T-helper 2 cell (primary cell): ENCODE data around the gene DTNBP1.

Experiments
- DNase-seq, 5 experiments: peaks; one replicate each; pipeline versions ENCODE4 v3.0.0 to v3.0.0-alpha.2; 2012 to 2022

The DTNBP1 gene

DNA sequence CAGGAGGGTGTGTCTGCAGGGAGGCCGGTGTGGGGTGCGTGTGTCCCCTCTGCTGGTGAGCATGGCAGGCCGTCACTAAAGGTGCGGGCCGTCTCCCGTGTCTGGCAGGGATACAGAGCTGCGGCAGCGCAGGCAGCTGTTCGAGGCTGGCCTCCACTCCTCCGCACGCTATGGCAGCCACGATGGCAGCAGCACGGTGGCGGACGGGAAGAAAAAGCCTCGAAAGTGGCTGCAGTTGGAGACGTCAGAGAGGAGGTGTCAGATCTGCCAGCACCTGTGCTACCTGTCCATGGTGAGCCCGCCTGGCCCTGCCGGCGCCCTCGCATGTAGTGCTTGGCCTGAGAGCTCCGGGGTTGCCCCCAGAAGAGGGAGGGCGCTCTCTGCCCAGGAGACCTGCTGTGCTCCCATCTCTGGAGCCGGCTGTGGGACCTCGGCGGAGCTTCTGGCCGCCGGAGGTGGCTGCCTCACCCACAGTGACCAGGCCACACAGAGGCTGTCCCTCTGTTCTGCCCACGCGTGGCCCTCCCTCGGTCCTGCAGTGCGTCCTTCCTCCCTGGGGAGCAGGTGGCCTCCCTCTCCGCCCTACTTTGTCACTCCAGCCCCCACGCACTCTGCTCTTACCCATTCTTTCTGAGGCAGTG, 149.6 kb downstream of the DTNBP1 start:
- no peak for DNase-seq

DNA sequence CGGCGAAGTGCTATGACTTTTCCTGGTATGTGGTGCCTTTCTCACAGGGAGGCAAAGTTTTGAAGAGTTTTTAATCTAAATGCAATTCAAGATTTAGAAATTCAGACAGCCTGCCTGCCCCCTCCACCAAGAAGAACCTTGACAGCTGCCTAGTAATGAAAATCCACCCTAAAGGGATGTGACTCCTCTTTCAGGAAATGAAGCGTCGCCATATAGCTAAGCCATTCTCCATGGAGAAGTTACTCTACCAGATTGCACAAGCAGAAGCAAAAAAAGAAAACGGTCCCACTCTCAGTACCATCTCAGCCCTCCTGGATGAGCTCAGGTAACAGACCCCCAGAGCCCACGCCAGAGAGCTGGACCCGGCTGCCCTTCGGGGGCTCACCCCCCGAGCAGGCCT, 150.1 kb downstream of the DTNBP1 start:
- no peak for DNase-seq

DNA sequence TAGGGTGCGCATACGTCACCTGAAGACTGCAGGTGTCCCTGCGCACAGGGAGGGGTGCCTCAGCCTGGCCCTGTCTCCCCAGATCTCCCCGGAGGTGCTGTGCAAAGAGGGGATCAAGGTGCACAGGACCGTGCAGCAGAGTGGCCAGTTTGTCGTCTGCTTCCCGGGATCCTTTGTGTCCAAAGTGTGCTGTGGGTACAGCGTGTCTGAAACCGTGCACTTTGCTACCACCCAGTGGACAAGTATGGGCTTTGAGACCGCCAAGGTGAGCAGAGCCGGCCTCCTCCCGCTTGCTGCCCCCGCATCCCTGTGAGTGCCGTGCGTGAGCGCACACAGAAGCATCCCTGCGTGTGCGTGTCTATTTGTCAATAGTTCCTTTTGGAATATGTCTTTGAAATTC, 150.7 kb downstream of the DTNBP1 start:
- no peak for DNase-seq

DNA sequence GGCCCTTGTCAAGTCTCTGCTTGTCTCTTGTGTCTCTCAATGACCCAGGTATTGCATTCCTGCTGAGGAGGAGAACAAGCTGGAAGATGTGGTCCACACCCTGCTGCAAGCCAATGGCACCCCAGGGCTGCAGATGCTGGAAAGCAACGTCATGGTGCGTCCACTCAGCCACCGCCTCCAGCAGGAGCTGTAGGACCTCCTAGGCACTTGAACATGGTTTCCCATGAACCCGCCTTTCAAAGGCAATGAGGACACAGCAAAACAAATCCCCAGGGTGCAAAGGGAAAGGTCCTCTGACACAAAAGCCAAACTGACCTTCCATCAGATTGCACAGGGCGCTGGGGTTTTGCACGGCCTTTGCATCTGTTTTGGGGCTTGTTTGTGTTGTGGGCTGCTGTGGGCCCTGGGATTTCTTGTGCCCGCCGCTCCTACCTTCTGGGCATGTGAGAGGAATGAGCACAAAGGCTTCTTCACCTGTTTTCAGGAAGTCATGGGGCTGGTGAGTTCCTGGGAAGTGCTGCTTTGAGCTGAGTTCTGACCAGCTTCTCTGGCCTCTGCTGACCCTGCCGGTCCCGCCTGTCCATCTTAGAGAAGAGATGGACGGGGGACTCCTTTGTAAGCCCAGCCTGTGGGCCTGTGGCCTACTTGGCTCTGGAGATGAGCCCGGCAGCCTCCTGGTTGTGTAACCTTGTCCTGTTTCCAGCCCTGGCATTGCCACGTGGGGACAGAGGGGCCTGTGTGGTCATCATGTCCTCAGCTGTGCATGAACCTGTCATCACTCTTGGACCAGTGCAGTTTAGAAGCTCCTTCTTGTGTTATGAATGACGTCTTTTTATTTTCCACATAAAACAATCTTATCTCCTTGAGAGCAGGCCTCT, 151.3 kb downstream of the DTNBP1 start:
- DNase-seq: no peak

DNA sequence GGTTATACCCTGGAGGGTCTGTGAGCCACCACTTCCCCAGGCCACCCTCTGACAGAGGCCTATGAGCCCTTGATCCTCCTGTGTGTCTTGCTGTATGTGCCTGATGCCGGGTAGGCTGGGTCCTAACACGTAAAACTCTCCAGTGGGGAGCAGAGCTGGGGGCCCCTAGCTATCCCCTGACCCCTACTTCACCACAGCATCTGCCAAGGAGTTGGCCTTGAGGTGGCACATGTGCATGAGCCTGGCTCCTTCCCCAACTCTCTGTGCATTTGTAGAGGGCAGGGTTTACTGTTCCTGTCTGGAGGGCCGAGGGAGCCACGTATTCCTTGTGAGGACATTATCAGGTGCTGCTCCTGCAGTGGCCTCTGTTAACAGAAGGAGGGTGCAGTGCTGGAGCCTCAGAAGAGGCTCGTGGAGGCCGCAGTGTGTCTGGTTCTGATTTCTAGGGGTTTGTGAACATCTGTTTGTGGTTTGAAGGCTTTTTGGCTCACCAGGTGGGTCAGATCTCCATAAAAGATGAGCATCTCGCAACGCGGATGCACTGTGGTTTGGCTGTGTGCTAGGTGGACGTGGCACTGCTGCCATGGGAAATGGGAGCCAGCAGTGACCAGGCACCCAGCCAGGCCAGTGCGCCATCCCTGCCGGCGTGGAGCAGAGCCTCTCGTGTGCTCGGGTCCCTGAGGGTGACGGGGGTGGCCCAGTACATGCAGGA, 152.1 kb downstream of the DTNBP1 start:
- DNase-seq: no peak

DNA sequence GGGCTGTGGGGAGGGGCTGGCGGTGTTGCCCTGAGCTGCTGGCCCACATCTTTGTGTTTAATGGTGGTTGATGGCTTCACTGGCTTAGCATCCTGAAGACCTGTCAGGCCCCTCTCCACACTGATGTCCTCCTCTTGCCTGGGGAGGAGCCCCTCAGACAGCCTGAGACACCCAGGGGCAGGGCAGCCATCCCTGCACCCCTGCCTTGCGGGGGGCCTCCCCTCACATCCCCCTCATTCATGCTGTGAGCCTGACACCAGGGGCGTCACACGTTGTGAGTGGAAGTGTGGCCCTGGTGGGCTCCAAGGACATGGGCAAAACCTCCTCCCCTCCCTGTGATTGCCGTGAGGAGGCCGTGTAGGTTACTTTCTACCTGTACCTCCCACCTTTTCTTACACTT, 152.7 kb downstream of the DTNBP1 start:
- no peak for DNase-seq

DNA sequence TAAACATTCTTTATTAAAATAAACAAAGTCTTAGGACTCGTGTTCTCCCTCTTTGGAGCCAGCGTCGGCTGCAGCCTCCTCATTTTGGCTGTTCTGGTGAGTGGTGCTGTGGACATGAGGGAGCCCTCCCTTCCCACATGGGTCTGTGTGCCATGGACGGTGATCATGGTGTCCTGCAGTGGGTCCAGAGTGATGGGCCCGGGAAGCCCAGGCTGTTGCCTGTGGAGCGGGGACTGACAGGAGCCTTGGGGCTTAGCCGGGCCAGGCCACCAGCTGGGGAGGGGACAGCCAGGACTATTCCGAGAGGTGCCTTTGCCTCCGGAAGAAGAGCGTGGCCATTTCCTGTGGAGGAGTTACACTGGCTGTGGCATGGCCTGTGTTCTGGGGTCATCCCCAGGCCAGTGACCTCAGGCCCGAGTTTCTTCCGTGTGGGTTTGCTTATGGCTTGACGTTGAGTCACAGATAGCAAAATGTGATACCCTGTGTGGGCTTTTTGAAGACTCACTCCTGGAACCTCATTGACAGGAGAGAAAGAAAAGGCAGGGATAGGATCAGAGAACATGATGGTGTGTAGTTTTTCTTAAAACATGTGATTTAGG, 153.4 kb downstream of the DTNBP1 start:
- DNase-seq: no peak

DNA sequence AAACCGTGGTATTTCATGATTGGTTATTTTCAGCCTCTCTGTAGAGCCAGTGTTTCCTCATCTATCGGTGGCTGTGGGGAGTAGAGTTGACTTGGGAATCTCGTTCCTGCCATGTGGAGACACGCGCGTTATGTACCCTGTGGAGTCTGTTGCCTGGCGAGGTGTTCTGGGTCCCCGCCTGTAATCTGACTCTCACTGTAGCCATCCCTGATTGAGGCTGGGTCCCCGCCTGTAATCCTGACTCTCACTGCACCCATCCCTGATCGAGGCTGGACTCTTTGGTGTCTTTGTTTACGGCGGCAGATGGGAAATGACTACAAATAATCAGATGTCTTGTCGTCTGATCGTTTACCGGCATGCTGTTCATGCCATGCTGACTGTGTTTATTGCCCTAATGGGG, 153.9 kb downstream of the DTNBP1 start:
- DNase-seq: no peak

DNA sequence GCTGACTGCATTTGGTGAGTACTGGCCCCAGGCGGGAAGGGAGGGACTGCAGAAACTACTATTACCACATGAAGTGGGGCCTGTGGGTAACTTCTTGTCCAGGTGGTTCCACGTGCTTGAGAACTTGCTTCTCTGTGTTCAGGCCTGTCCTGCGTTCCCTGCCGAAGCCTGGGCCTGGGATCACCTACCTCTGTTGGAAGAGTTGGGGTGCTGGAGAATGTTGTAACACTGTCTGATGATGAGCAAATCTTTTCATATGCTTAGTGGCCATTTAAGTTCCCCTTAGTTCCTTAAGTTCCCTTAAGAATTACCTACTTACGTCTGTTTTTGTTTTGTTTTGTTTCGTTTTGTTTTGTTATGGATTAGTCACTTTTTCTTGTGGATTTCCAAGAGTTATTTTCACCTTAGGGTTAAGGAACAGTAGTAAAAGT, 154.4 kb downstream of the DTNBP1 start:
- DNase-seq: no peak

DNA sequence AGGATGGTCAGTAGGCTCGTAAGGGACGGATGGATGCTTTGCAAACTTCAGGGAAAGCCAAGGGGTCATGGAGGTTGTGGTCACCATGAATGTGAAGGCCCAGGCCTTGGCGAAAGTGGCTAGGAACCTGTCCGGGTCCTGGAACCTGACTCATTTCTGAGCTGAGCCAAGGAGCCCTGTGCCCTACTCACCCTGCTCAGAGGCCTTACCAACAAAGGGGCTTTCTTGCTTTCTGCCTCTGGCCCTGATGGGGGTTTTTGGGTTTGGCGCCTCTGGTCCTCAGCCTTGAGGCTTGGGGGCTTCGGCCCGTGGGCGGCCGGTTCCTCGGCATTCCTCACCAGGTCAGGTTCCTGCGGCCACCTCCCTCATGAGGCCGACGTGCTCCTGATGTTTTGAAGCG, 155.1 kb downstream of the DTNBP1 start:
- DNase-seq: no peak

DNA sequence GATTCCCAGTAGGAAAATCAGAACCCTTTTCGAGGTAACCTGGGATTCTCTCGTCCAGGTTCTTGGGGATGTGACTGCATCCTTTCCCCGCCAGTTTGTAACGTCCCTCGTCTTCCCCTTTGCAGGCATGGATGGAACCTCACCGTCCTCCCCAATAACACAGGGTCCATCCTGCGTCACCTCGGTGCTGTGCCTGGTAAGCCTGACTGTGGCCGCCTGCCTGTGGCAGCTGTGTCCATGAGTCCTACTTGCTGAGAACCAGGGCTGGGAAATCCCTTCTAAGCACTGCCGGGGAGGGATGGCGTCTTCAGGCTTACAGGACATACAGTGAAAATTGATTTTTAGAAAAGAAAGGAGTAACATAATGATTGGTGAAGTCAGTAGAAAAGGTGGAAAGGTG, 155.6 kb downstream of the DTNBP1 start:
- no peak for DNase-seq

DNA sequence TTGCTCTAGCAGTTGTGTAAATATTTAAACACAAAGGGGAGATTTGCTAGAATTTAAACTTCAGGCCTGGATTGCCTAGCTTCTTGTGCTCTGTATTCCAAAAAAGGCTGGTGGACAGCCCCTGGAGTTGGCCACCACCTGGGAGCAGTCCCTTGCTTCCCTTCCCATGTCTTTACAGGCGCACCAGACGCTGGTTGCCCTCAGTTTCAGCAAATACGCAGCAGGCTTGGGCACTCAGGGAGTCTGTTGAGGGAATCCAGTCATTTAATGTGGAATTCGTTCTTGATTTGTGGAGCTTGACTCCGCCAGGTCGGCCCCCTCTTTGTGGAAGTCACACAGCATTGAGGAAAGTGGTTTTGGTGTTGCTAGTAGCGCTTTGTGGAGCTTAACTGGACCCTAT, 156.8 kb downstream of the DTNBP1 start:
- no peak for DNase-seq

DNA sequence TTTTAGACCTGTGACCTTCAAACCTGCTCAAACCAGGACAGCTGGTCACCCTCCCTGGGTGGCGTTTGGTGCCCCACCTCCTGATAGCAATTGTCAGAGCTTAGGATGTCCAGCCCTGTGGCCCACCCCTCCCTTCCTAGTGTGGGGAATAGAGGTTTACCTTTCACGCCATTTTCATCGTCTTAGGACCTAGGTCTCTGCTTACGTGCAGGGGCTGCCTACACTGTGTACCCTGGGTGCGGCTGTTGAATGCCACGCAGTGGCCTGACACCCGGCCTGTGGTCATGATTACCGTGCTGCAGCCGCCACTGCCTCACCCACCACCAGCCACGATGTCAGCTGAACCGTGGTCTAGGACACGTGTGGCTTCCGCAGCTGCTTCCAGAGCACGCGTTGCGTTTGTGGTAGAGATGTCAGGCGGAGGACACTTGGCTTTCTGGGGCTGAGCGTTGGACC, 157.3 kb downstream of the DTNBP1 start:
- no peak for DNase-seq

DNA sequence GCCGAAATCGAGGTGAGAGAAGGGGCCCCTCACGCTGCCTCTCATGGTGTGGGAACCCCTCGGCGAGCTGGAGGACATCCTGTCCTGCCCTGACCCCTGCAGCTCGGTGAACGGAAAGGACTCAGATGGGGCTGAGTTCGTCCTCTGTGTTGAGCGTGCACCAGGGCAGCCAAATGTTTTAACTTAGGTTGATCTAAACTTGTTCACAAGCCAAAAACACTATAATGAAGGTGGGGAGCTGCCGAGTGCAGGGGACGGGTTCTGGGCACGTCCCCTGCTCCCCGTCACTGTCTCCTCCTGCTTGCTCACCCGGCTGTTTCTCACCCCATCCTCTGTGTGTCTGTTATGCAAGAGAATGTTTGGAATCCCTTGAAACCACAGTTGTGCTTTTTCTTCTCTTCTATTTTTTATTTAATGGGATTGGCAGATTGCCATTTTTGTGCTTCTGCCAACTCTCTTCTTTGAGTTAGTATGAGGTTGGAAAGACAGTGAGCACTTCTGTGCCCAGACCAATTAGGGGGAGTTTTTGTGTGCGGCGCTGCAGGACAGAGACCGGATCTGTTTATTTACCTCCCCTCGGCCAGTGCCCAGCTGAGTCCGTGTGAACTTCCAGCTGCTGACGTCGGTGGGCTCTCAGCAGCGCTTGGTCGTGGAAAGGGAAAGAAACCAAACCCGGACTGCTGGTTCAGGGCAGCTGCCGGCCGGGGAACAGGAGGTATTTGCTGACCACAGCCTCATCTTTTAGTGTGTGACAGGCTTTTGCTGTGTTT, 158.1 kb downstream of the DTNBP1 start:
- no peak for DNase-seq

DNA sequence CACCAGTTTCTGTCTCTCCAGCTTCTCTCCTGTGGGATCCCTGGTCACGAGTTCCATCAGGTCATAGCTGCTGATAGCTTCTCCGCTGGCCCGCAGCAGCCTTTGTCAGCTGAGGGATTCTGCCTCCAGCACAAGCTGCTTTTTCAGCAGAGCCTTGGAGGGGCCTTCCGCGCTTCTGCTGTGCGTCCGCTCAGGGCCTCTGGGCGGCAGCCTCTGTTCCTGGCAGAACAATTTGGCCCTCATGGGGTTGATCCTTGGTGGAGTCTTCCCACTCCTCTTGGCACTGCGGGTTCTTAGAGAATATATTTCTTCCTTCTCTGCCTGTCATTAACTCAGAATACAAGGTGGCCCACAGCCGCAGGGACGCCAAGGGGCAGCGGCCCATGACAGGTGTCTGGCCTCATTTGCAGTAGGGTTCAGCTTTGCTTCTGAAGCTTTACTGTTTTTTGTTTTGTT, 158.8 kb downstream of the DTNBP1 start:
- no peak for DNase-seq

DNA sequence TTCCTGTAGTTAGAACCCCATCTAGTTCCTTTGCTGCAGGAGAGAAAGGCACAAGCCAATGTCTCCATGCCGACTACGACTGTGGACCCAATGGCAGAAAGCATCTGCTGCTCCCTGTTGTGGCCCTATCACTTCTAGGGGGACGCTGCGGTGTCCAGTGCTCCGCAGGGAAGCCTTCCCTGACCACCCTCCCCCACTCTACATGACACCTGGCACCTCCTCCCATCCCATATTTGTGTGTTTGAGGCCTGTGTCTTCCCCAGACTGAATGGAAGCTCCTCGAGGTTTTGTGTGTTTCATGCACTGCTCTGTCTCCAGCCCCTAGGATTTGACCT, 159.5 kb downstream of the DTNBP1 start:
- DNase-seq: no peak

DNA sequence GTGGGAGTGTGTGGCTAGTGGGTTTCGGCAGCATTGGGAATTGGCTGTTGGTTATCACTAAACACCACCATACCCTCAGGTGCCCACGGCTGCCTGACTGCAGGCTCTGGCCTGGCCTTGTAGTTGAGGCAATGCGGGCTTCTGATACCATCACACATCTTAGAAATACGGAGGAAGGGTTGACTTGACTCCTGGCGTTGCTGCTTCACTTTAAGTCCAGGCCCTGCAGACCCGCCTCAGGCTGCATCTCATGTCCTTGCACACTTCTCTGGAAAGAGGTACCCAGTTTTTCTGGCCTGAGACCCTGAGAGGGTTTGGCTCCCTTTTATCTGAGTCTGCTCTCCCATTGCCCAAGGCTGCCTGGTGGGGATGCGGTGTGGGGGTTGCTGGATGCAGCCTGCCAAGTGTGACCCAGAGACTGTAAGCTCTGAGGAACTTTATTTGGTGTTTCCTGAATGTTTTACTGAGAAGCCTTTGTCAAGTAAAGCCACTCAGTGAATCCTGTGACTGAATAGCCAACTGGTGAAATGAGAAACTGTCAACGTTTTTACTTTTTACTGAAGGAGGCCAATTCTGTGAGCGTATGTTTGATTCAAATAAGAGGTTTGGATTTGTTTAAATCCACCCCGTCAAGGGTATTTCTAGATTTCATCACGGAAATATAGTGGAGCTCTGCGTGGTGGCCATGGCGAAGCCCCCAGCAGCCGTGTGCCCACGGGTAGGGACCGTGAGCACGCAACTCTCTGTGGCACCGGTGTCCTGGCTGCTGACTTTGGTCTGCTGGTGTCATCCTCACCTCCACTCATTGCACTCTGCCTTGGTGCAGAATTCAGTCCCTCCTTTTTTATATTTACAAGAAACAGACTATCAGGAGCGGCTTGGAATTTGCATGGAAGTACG, 160.1 kb downstream of the DTNBP1 start:
- DNase-seq: no peak

DNA sequence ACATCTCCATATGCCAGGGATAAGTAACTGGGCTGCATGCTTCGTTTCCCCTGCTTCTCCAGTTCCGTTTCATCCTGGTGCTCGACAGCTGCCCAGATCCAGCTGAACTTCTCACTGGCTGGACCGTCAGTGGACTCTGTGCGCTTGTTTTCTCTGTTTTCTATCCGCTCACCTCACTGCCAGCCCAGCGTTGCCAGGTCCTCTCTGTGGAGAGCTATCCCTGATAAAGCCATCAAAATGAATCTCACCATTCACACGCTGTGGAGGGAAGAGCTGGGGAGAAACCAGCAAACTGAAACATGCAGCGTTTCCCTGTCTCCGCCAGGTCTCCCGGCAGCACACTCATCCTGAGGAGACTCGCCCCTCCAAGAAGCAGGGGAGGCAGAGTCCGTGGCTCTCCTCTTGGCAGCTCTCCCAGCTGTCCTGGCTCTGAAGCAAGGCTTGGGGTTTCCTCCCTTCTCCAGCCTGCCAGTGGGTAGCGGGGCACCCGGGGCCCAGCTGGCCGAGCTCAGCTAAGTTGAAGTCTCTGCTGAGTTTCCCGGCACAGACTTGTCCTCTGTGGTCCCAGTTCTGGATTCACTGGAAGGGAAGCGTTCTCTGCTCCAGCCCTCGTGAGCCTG, 160.9 kb downstream of the DTNBP1 start:
- no peak for DNase-seq

DNA sequence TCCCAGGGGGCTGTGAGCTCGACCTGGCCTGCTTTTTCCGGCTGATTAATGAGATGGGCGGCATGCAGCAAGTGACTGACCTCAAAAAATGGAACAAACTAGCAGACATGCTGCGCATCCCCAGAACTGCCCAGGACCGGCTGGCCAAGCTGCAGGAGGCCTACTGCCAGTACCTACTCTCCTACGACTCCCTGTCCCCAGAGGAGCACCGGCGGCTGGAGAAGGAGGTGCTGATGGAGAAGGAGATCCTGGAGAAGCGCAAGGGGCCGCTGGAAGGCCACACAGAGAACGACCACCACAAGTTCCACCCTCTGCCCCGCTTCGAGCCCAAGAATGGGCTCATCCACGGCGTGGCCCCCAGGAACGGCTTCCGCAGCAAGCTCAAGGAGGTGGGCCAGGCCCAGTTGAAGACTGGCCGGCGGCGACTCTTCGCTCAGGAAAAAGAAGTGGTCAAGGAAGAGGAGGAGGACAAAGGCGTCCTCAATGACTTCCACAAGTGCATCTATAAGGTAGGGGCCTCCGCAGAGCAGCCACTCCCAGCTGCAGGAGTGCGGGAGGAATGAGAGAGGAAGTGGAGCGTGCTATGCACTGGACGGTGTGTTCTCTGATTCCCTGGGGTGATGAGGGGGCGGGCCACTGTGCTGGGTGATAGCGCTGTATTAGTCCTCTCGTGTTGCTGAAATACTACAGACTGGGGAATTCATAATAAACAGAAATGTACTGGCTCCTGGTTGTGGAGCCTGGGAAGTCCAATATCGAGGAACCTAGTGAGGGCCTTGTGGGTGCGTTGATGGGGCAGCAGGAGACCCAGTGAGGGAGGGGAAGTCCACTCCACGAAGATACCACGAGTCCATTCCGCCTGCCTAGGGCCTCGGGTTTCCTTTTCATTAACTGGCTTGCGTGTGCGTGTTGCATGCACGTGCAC, 161.7 kb downstream of the DTNBP1 start:
- DNase-seq: no peak
